Stimulated activated CD4-positive, alpha-beta T cell treated with anti-CD3 and anti-CD28 coated beads, TNF-alpha, amount 100 ng/mL, for 4 hours (primary cell): ENCODE data around the gene HIP1.
"Not testable (repeated sequence)": the region's sequence is repeated elsewhere in the genome, so short reads cannot be mapped to it uniquely, and the experiment has no call there.

Experiments used
- DNase-seq, 3 experiments: peaks; one replicate each; pipeline ENCODE4 v3.0.0-alpha.2; 2020; ENCODE audit warnings: low read depth in 3 of 3

Gene HIP1

GRCh38 chr7:75616421-75617167 lies 122.1 kb downstream of the HIP1 start:
- DNase-seq: no peak

GRCh38 chr7:75614401-75614800 lies 124.3 kb downstream of the HIP1 start:
- no peak for DNase-seq

GRCh38 chr7:75613351-75613750 lies 125.4 kb downstream of the HIP1 start:
- no peak for DNase-seq

DNA sequence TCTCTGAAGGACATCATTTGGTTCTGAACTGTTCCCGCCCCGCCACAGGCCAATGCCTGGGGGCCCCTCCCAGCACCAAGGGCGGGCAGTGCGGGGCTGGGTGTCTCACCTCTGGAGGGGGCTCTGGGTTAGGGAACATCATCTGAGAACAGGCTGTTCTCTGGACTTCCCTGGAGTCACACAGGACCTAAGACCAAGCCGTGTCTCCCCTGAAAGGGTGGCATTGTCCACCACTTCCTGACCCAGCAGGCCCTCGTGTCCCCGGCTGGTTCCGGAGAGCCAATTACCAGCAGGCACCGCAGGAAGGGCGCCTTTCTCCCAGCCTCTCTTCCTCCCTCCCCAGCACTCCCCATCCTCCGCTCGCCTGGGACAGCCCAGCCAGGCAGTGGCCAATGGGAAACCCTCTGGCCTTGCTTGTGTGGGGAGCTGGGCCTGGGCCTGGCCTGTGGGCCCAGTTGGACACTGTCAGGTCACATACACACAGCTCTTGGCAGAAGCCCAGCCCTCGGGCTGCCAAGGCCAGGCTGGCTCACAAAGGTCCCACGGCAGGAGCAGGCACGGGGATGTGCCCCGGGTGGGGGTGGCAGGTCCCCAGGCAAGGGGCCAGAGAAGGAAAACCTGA lies 127.1 kb downstream of the HIP1 start:
- DNase-seq: no peak

DNA sequence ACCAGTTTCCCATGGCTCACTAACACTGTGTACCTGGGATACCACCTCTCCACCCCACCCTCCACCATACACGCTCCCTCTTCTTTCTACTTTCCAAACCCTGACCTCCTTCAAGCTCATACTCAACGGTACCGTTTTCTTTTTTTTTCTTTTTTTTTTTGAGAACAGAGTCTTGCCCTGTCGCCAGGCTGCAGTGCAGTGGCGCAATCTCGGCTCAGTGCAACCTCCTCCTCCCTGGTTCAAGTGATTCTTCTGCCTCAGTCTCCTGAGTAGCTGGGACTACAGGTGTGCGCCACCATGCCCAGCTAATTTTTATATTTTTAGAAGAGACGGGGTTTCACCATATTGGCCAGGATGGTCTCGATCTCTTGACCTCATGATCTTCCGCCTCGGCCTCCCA lies 129.3 kb downstream of the HIP1 start:
- not testable (repeated sequence) for DNase-seq

GRCh38 chr7:75608451-75609122 lies 130.2 kb downstream of the HIP1 start:
- no peak for DNase-seq

DNA sequence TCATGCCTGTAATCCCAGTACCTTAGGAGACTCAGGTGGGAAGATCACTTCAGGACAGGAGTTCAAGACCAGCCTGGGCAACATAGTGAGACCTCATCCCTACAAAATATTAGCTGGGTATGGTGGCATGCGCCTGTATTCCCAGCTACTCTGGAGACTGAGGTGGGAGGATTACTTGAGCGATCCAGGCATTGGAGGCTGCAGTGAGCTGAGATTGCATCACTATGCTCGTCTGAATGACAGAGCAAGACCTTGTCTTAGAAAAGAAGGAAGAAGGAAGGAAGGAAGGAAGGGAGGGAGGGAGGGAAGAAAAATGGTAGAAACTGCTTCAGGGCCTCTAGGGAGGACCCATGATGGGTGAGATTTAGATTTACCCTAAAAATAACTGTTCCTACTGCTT lies 134.3 kb downstream of the HIP1 start:
- no peak for DNase-seq

DNA sequence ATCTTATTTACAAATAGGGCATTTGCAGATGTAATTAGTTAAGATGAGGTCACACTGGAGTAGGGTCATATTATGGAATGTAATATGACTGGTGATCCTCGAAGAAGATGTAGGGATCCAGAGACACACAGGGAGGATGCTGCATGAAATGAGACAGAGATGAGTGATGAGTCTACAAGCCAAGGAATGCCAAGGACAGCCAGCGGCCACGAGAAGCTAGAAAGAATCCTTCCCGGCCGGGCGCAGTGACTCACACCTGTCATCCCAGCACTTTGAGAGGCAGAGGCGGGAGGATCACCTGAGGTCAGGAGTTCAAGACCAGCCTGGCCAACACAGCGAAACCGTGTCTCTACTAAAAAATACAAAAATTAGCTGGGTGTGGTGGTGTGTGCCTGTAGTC lies 135.9 kb downstream of the HIP1 start:
- DNase-seq: not testable (repeated sequence)

DNA sequence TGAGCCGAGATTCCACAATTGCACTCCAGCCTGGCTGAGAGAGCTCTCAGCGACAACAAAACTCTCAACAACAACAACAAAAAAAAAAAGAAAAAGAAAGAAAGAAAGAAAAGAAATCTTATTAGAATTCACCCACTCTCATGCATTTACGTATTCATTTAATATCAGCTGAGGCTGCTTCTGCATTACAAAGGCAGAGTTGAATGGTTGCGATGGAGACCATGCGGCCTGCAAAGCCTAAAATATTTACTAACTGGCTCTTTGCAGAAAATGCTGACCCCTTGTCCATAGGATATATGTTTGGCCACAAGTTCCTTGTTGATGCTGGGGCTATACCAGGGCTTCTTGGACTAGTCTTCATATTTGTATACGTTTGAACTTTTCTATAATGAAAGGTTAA lies 137.2 kb downstream of the HIP1 start:
- DNase-seq: no peak

DNA sequence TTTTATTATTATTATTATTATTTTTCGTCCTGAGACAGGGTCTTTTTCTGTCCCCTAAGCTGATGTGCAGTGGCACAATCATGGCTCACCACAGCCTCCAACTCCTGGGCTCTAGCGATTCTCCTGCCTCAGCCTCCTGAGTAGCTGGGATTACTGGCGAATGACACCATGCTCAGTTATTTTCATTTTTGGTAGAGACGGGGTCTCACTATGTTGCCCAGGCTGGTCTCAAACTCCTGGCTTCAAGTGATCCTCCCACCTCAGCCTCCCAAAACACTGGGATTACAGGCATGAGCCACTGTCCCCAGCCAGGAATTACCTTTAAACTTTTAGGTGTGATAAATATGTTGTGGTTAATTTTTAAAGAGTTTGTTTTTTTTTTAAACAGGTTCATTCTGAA lies 138.0 kb downstream of the HIP1 start:
- DNase-seq: not testable (repeated sequence)

DNA sequence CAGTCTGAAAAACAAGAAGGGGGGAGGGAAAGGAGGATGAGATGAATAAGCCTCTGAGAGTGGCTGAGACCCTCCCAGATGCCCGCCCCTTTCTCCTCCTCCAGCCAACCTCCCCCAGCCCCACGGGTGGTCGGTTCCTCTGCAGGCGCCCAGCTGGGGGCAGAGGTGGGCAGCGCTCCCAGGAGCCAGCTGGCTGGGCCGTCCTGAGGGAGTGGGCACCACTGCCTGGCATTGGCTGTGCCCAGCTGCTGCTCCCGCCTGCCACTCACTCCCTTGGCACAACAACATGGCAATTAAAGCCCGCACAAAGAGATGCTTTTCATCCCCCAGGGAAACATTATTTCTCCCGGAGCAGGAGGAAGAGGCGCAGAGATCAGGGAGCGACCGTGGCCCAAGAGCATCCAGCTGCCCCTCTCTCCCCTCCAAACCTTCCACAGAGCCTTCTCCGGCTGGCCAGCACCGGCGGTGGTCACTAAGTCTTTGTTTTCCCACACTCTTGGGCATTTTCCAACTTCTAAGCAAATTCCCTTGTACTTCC lies 139.4 kb downstream of the HIP1 start:
- DNase-seq: no peak

GRCh38 chr7:75596727-75597614 lies 141.8 kb downstream of the HIP1 start:
- no peak for DNase-seq

DNA sequence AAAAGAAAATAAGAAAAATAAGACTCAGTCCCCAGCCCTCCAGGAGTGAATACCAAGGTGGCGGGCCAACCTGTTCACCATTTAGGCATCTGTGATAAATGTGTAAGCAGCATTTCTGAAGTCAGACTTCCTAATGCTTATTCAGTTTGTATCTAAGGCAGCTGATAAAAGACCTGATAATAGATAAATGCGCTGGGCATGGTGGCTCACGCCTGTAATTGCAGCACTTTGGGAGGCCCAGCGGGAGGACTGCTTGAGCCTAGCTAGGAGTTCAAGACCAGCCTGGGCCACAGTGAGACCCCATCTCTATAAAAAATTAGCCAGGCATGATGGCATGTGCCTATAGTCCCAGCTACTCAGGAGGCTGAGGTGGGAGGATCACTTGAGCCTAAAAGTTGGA lies 143.0 kb downstream of the HIP1 start:
- no peak for DNase-seq

DNA sequence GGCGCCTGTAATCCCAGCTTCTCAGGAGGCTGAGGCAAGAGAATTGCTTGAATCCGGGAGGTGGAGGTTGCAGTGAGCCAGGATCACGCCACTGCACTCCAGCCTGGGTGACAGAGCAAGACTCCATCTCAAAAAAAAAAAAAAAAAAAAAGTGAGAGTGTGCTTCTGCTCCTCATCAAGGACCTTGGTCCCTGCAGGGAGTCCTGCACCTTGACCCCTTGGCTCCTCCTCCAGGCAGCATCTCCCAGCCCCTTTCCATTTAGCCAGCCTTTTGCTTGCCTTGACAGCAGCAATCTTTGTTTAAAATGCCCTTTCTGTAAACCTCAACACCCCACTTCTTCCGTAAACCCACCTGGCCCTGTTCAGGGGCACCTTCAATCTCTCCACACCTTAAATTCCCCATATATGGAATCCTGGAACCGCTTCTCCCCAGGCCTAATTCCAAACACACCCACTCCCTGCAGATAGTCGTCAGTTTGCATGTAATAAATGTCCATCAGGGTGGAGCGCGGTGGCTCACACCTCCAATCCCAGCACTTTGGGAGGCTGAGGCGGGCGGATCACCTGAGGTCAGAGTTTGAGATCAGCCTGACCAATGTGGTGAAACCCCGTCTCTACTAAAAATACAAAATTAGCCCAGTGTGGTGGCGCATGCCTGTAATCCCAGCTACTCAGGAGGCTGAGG lies 145.1 kb downstream of the HIP1 start:
- DNase-seq: not testable (repeated sequence)

DNA sequence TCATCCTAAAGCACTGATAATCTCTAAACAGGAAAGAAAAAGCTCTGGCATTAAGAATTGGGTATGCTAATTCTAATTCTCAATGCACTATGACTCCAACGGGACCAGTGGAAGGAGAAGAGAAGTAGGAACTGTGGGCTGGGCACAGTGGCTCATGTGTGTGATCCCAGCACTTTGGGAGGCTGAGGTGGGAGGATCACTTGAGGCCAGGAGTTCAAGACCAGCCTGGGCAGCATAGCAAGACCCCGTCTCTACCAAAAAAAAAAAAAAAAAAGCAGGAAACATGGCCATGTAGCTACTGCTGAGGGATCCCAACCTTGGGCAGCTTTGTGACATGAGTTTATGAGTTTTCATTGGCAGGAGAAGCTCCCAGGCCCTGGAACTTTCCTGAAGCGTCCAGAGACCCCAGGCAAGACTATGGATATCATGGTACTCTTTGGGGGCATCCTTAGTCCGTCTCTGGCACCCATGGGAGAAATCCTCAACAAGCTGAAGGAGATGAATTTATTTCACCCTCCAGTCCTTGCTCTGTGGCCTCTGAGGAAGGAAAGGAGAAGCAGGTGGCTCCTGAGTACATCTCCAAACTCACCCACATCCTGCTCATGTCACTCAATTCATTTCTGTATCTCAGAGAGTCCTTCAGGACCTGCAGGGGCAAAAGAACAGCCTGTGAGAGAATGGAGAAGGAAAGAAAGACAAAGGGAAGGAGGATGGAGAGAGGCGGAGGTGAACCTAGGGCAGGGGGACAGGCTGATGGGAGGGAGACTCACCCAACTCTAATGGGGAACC lies 147.1 kb downstream of the HIP1 start:
- no peak for DNase-seq

DNA sequence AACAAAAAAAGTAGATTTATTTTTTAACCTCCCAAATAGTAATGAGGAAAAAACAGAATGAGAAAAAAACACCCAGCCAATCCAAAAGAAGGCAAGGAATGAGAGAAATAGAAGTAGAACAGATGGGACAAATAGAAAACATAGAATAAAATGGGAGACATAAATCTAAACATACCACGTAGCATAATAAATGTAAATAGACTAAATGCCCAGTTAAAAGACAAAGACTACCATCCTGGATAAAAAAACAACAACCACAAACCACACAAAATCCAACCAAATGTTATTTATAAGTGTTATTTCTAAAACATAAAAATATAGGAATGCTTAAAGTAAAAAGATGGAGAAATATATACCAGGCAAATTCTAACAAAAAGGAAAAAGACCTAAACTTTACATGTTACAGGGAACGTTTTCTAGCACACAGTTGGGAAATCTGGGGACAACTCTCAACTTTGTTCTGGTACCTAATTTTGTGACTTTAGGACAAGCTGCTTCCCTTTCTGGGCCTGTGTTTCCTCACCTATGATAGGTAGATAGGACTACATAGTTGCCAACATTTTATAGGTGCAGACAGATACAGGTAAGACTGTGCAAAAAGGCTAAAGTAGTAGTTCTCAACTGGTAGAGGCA lies 148.3 kb downstream of the HIP1 start:
- DNase-seq: no peak

DNA sequence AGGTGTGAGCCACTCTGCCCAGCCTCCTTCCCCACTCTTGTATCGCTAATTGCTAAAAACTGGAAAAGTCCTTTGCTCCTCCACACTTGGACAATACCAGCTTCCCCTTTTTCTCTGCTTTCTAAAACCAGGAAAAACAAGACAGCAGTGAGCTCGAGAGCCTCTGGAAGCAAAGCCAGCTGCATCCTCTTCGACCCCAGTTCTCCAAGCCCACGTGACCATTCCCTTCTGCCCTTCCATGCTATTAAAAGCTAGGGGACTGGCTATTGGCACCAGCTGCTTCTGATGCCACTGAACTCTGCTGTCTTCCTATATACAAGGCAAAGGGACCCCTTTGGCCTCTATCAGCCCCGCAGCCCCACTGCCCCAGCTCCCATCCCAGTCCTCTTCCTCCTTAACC lies 154.4 kb downstream of the HIP1 start:
- DNase-seq: no peak

GRCh38 chr7:75583255-75583654 lies 155.5 kb downstream of the HIP1 start:
- no peak for DNase-seq

- no peak for DNase-seq
Observed at GRCh38 chr7:75579899-75580298, 158.8 kb downstream of the HIP1 start.

DNA sequence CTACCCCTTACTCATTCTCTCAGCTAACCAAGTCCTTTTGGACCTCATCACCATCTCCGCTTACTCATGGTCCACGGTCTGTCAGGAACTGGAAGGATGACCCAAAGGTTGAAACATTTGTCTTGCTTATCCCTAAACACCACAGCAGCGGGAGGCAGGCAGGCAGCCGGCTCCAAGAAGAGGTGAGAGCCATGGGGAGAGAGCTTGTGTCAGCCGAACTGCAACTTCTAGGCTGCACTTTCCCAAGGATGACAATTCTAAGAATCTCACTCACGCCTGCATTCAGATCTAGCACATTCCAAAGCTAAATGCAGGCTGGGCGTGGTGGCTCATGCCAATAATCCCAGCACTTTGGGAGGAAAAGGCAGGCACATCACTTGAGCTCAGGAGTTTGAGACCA lies 160.7 kb downstream of the HIP1 start:
- no peak for DNase-seq
